ENCODE data around the gene EIF4G1. TPM values are rescaled to one million over a fixed set of nuclear protein-coding genes. Genes with fewer than 3 reads are reported as not detected.

EIF4G1 gene
- total and polyA plus RNA-seq, 2 experiments from 2014 or later, result 227 to 552 TPM

DNA sequence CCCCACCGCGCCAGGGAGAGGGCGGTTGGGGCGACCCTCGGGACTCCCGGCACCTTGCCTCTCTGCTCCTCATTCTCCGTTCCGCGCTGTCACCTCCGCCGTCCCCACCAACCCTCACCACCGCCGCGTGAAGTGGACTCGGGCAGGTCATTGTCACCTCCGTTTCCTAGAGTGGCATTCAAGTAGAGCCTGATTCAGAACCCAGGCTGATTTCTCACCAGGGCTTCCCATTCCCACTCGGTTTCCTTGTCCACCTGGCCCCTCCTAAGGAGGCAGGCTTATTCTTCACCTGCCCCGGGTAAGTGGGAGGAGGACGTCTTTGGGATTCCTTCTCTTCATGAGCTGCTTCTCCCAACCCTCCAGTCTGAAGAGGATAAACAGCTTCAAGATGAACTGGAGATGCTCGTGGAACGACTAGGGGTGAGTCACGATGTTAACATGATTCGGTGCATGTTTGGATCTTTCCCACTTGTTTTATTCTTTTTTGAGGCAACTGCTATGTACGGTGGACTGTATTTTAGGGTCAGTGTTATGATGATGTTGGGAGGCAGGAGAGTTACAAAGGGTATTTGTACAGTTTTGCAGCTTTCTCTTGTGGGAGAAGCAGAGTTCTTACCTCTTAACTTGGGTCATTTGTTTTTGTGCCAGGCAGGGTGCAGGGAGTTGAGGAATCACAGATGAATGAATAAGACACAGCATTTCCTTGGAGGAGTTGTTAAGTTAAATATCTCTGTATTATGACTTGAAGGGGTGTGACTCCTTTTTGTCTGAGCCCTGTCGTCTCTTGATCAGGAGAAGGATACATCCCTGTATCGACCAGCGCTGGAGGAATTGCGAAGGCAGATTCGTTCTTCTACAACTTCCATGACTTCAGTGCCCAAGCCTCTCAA, 14.7 kb upstream of the EIF4G1 start:
- no peaks in the 10 kb centered on the region for H3K9me2 ChIP-seq (ENCODE audit: insufficient read depth)
- H3K27me3 ChIP-seq (ENCODE audit: insufficient read depth), result no peaks in the 10 kb centered on the region
- H3K79me2 ChIP-seq (replicated peaks; ENCODE audit: insufficient read depth), result peaks cover 37% of the 10 kb centered on the region
- peaks cover 10% of the 10 kb centered on the region for H3K4me1 Mint-ChIP-seq
- no peaks in the 10 kb centered on the region for H3K9me3 Mint-ChIP-seq
- peak overlapping the region; percentile 98 for H3K4me3 ChIP-seq
- H3K36me3 ChIP-seq (ENCODE audit: insufficient read depth), result peaks cover 37% of the 10 kb centered on the region
- peaks cover 18% of the 10 kb centered on the region for H4K20me1 ChIP-seq (replicated peaks; ENCODE audit: insufficient read depth)
- peaks cover 10% of the 10 kb centered on the region for H3K27me3 Mint-ChIP-seq (ENCODE audit: insufficient read depth, low read depth, poor library complexity)
- 0 out of 2 replicates have a peak overlapping the region, but pooled peaks have one; percentile 45 for H3K27ac ChIP-seq (ENCODE audit: low read depth)
- ATAC-seq, result no peak
- 0 out of 2 replicates have a peak overlapping the region, but pooled peaks have one; percentile 23 for H2AFZ ChIP-seq
- peaks cover 54% of the 10 kb centered on the region for H3K36me3 Mint-ChIP-seq (ENCODE audit: low read depth)
- peaks cover 7% of the 10 kb centered on the region; the same call in 1 of the 2 replicates for H3K4me1 ChIP-seq (ENCODE audit: insufficient read depth)
- no peak for DNase-seq (ENCODE audit: low spot score)
- no peak for TF ChIP-seq NANOG (IDR thresholded peaks at IDR 0.05; ENCODE audit: borderline replicate concordance)
- no peak for TF ChIP-seq ZNF462 (CRISPR knock-in tag; IDR thresholded peaks at IDR 0.05)
- TF ChIP-seq POLR2AphosphoS5 (IDR thresholded peaks at IDR 0.05; ENCODE audit: low read depth), result no peak
- peak overlapping the region; percentile 99 for H3K4me3 Mint-ChIP-seq
- peaks cover 15% of the 10 kb centered on the region; the same call in 1 of the 2 replicates for H3F3A ChIP-seq (replicated peaks; ENCODE audit: low read depth)
- peak overlapping the region; percentile 95 for H3K27ac Mint-ChIP-seq
- peak overlapping the region; percentile 99 for H3K4me2 ChIP-seq

DNA sequence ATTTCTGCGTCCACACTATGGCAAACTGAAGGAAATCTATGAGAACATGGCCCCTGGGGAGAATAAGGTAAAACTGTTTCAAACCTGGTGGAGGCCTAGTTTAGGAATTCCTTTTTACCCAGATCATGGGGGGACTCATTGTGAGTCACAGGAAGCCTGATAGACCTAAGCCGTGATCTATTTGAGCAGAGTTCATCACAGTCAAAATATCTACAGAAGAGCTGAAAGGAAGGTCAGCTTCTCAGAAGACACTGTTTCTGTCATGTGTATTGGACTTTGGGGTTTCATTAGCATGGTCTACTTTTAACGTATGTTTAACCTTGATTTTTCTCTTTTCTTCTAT, 14.1 kb upstream of the EIF4G1 start:
- Histone ChIP-seq H3K9me2 (ENCODE audit: insufficient read depth) (no peaks in the 10 kb centered on the region), H3F3A (replicated peaks; ENCODE audit: low read depth) (peaks cover 15% of the 10 kb centered on the region; the same call in 1 of the 2 replicates), H3K27me3 (ENCODE audit: insufficient read depth) (no peaks in the 10 kb centered on the region), H3K79me2 (replicated peaks; ENCODE audit: insufficient read depth) (peaks cover 41% of the 10 kb centered on the region), H3K4me3 (peak overlapping the region; percentile 98), H2AFZ (no peak overlapping the region), H3K27ac (ENCODE audit: low read depth) (peak overlapping the region; percentile 45; the same call in 1 of the 2 replicates), H3K4me2 (peak overlapping the region; percentile 99), H3K36me3 (ENCODE audit: insufficient read depth) (peaks cover 37% of the 10 kb centered on the region), H3K4me1 (ENCODE audit: insufficient read depth) (peaks cover 7% of the 10 kb centered on the region; the same call in 1 of the 2 replicates), H4K20me1 (replicated peaks; ENCODE audit: insufficient read depth) (peaks cover 21% of the 10 kb centered on the region)
- Mint-ChIP-seq H3K9me3 (no peaks in the 10 kb centered on the region), H3K27ac (no peak overlapping the region), H3K27me3 (ENCODE audit: insufficient read depth, low read depth, poor library complexity) (peaks cover 10% of the 10 kb centered on the region), H3K36me3 (ENCODE audit: low read depth) (peaks cover 60% of the 10 kb centered on the region), H3K4me1 (peaks cover 10% of the 10 kb centered on the region), H3K4me3 (peak overlapping the region; percentile 99)
- no peak for ATAC-seq
- DNase-seq (ENCODE audit: low spot score), result no peak
- no peak for TF ChIP-seq EZH2 (IDR thresholded peaks at IDR 0.05; ENCODE audit: low read depth, unreplicated experiment)
- no peak for TF ChIP-seq JUNB (IDR thresholded peaks at IDR 0.05; ENCODE audit: unreplicated experiment)
- TF ChIP-seq, protein P1, sequence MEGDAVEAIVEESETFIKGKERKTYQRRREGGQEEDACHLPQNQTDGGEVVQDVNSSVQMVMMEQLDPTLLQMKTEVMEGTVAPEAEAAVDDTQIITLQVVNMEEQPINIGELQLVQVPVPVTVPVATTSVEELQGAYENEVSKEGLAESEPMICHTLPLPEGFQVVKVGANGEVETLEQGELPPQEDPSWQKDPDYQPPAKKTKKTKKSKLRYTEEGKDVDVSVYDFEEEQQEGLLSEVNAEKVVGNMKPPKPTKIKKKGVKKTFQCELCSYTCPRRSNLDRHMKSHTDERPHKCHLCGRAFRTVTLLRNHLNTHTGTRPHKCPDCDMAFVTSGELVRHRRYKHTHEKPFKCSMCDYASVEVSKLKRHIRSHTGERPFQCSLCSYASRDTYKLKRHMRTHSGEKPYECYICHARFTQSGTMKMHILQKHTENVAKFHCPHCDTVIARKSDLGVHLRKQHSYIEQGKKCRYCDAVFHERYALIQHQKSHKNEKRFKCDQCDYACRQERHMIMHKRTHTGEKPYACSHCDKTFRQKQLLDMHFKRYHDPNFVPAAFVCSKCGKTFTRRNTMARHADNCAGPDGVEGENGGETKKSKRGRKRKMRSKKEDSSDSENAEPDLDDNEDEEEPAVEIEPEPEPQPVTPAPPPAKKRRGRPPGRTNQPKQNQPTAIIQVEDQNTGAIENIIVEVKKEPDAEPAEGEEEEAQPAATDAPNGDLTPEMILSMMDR (conservative IDR thresholded peaks at IDR 0.05; ENCODE audit: low read depth in 2 of 2), result no peak
- no peak for TF ChIP-seq POLR2AphosphoS5 (IDR thresholded peaks at IDR 0.05; ENCODE audit: low read depth)
- no peak for TF ChIP-seq ZNF331 (CRISPR knock-in tag; IDR thresholded peaks at IDR 0.05; ENCODE audit: low read depth)
- no peak for TF ChIP-seq REST (IDR thresholded peaks at IDR 0.05; ENCODE audit: unreplicated experiment)
